Upper lobe of left lung (tissue), 4 donors: ENCODE data around the gene CRELD2.

Experiments used
- CTCF ChIP-seq, 6 experiments: fragments of 450-650 bp in 4 of 6; fragments of 200-600 bp in 2 of 6; sonication (generic) in 2 of 6; IDR thresholded peaks; one replicate each; pipeline ENCODE4 v1.5.1; 2016 to 2019; ENCODE audit warnings: antibody characterized with exemption in 6 of 6
- POLR2A ChIP-seq, 4 donors: fragments of 450-650 bp; IDR thresholded peaks; one replicate each; pipeline ENCODE4 v1.5.1; 2016 to 2017; ENCODE audit warnings: antibody characterized with exemption in 4 of 4, mild to moderate bottlenecking in 2 of 4
- POLR2AphosphoS5 ChIP-seq, 2 donors: sonication (generic); formaldehyde crosslinking; IDR thresholded peaks; one replicate each; pipeline ENCODE4 v1.5.1; 2017; ENCODE audit warnings: antibody characterized with exemption in 2 of 2

DNA sequence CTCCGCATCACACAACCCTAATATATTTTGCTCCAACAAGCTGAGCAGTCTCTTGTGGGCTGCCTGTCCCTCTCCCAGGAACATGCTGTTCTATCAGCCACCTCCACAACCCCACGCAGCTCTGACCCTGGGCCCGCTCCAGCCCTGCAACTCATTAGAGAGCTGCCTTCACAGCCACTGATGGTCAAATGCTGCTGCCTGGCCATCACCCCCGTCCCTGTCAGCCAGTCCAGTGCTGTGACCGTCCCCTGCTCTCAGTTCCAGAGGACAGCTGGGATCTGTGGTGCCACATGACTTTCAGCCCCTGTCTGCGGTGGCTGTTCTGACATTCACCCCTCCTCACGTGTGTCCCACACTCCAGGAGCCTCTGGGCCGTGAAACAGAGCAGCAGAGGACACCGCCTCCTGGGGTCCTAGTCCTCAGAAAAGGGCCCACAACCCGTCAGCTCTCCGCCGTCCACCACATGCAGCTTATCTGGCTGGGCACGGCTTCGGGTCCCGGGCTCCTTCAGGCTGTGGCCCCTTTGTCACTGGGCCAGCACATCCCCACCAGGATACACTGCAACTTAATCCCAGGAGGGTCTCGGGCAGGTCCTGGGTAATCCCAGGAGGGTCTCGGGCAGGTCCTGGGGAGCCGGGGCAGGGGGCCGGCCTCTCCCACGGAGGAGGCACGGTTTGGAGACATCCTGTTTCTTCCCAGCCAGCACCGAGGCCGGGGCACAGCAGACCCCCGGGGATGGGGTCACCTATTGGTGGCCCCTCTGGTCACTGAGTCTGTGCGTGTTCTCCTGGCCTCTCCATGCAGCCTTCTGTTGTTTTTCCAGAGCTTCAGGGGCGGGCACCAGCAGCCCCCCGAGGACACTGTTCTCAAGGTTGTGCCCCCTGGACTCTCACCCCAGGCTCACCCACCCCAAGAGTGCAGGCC is 15.1 kb downstream of the CRELD2 start:
- TF ChIP-seq POLR2AphosphoS5 (IDR thresholded peaks at IDR 0.05), result peak; percentile 38 to 49
- TF ChIP-seq CTCF (IDR thresholded peaks at IDR 0.05), result no peak
- TF ChIP-seq POLR2A (IDR thresholded peaks at IDR 0.05), result no peak
